HG03139 (cell line): ENCODE results near the gene CCM2.
"Not testable (repeated sequence)": the region's sequence is repeated elsewhere in the genome, so short reads cannot be mapped to it uniquely, and the experiment has no call there.

Experiments
- ATAC-seq: cut with Tn5 transposase; IDR thresholded peaks from one replicate; pipeline ENCODE4 v1.9.1; 2021; ENCODE audit not compliant: unreplicated experiment

Gene CCM2

GRCh38 chr7:44998153-44998871 is 1.7 kb upstream of the CCM2 start:
- no peak for ATAC-seq

GRCh38 chr7:44999245-45000092 is 532 bp upstream of the CCM2 start:
- ATAC-seq, result peak; percentile 67

GRCh38 chr7:45001138-45001694 is 1.2 kb downstream of the CCM2 start:
- ATAC-seq, result no peak

- no peak for ATAC-seq
These were observed 1.8 kb downstream of the CCM2 start for GRCh38 chr7:45001826-45002225.

- no peak for ATAC-seq
These were observed 3.8 kb downstream of the CCM2 start for GRCh38 chr7:45003789-45004188.

GRCh38 chr7:45007106-45007505 is 7.1 kb downstream of the CCM2 start:
- ATAC-seq, result no peak

- ATAC-seq, result no peak
These were observed 7.7 kb downstream of the CCM2 start for GRCh38 chr7:45007571-45008328.

- no peak for ATAC-seq
These were observed 13.5 kb downstream of the CCM2 start for GRCh38 chr7:45013465-45013967.

GRCh38 chr7:45015313-45015712 is 15.3 kb downstream of the CCM2 start:
- no peak for ATAC-seq

GRCh38 chr7:45017253-45017652 is 17.3 kb downstream of the CCM2 start:
- ATAC-seq, result no peak

- ATAC-seq, result no peak
These were observed 20.9 kb downstream of the CCM2 start for GRCh38 chr7:45020915-45021314.

- peak; percentile 51 for ATAC-seq
These were observed 21.7 kb downstream of the CCM2 start for GRCh38 chr7:45021604-45022296.

GRCh38 chr7:45024126-45024744 is 24.2 kb downstream of the CCM2 start:
- ATAC-seq, result no peak

- ATAC-seq, result not testable (repeated sequence)
These were observed 25.5 kb downstream of the CCM2 start for GRCh38 chr7:45025473-45025872.

GRCh38 chr7:45026013-45026412 is 26.0 kb downstream of the CCM2 start:
- ATAC-seq, result no peak

GRCh38 chr7:45026984-45027773 is 27.2 kb downstream of the CCM2 start:
- no peak for ATAC-seq

GRCh38 chr7:45027774-45028114 is 27.7 kb downstream of the CCM2 start:
- ATAC-seq, result no peak

GRCh38 chr7:45028138-45028919 is 28.3 kb downstream of the CCM2 start:
- ATAC-seq, result no peak

- no peak for ATAC-seq
These were observed 28.9 kb downstream of the CCM2 start for GRCh38 chr7:45028920-45029344.
